ENCODE data around the gene FTO.

GRCh38 chr16:54201200-54201599, 497.2 kb downstream of the FTO start:
- TF ChIP-seq POLR2A (IDR thresholded peaks at IDR 0.05) (no peak), CTCF (IDR thresholded peaks at IDR 0.05) (no peak)
